Trophoblast cell (in vitro differentiated cells and primary cell): ENCODE measurements around the gene SETD3.

Experiments used
- DNase-seq, 2 donors: peaks; one replicate each; pipeline ENCODE4 v3.0.0-alpha.2; 2016
- H2AFZ ChIP-seq: 2 replicates; pipeline ENCODE4 v1.6.1; 2013; ENCODE audit warnings: low read length, moderate library complexity, mild to moderate bottlenecking; ENCODE audit not compliant: insufficient read depth, poor library complexity
- H2AK5ac ChIP-seq: 2 replicates; pipeline ENCODE4 v1.6.1; 2013; ENCODE audit warnings: mild to moderate bottlenecking, low read length
- H2BK120ac ChIP-seq: 2 replicates; pipeline ENCODE4 v1.6.1; 2013; ENCODE audit warnings: low read length, mild to moderate bottlenecking, moderate library complexity; ENCODE audit not compliant: insufficient read depth, poor library complexity
- H2BK12ac ChIP-seq: 2 replicates; pipeline ENCODE4 v1.6.1; 2013; ENCODE audit warnings: mild to moderate bottlenecking, low read length, moderate library complexity
- H2BK5ac ChIP-seq: 2 replicates; pipeline ENCODE4 v1.6.1; 2013; ENCODE audit warnings: low read length, low read depth, moderate library complexity, mild to moderate bottlenecking; ENCODE audit not compliant: poor library complexity
- H3K14ac ChIP-seq: 2 replicates; pipeline ENCODE4 v1.6.1; 2013; ENCODE audit warnings: mild to moderate bottlenecking, low read length
- H3K18ac ChIP-seq: 2 replicates; pipeline ENCODE4 v1.6.1; 2013; ENCODE audit warnings: mild to moderate bottlenecking, low read length
- H3K23ac ChIP-seq: 2 replicates; pipeline ENCODE4 v1.6.1; 2013; ENCODE audit warnings: low read length
- H3K27ac ChIP-seq: 2 replicates; pipeline ENCODE4 v1.5.1; 2013; ENCODE audit warnings: low read depth, mild to moderate bottlenecking, inconsistent platforms, low read length, moderate library complexity
- H3K27me3 ChIP-seq: 2 replicates; pipeline ENCODE4 v1.6.1; 2013; ENCODE audit warnings: inconsistent platforms, mild to moderate bottlenecking, low read length, moderate library complexity; ENCODE audit not compliant: insufficient read depth
- H3K36me3 ChIP-seq, 2 experiments: 1 replicate in 1 of 2; 2 replicates in 1 of 2; pipeline ENCODE4 v1.6.1; 2013; ENCODE audit warnings: low read length in 2 of 2, mild to moderate bottlenecking in 2 of 2, moderate library complexity in 1 of 2; ENCODE audit not compliant: insufficient read depth in 2 of 2, control insufficient read depth in 1 of 2
- H3K4ac ChIP-seq: 2 replicates; pipeline ENCODE4 v1.6.1; 2013; ENCODE audit warnings: low read depth, mild to moderate bottlenecking, low read length, moderate library complexity
- H3K4me1 ChIP-seq, 2 experiments: 1 replicate in 1 of 2; 2 replicates in 1 of 2; pipeline ENCODE4 v1.6.1; 2013; ENCODE audit warnings: low read length in 2 of 2, mild to moderate bottlenecking in 2 of 2, moderate library complexity in 1 of 2; ENCODE audit not compliant: insufficient read depth in 2 of 2, control insufficient read depth in 1 of 2
- H3K4me2 ChIP-seq: 2 replicates; pipeline ENCODE4 v1.6.1; 2013; ENCODE audit warnings: inconsistent platforms, mild to moderate bottlenecking, low read length, moderate library complexity
- H3K4me3 ChIP-seq: 2 replicates; pipeline ENCODE4 v1.5.1; 2013; ENCODE audit warnings: mild to moderate bottlenecking, low read depth, low read length, inconsistent platforms
- H3K79me1 ChIP-seq: one replicate; pipeline ENCODE4 v1.6.1; 2013; ENCODE audit warnings: low read length
- H3K79me2 ChIP-seq: 2 replicates; pipeline ENCODE4 v1.6.1; 2013; ENCODE audit warnings: low read length, mild to moderate bottlenecking; ENCODE audit not compliant: control insufficient read depth, insufficient read depth, poor library complexity
- H3K9ac ChIP-seq: 2 replicates; pipeline ENCODE4 v1.6.1; 2013; ENCODE audit warnings: mild to moderate bottlenecking, low read length
- H3K9me3 ChIP-seq: 2 replicates; pipeline ENCODE4 v1.6.1; 2013; ENCODE audit warnings: low read depth, mild to moderate bottlenecking, control low read depth, inconsistent platforms, low read length; ENCODE audit not compliant: insufficient read depth
- H4K12ac ChIP-seq: 2 replicates; pipeline ENCODE4 v1.6.1; 2013; ENCODE audit warnings: low read depth, mild to moderate bottlenecking, low read length, moderate library complexity
- H4K8ac ChIP-seq: 2 replicates; pipeline ENCODE4 v1.6.1; 2013; ENCODE audit warnings: low read depth, mild to moderate bottlenecking, low read length, moderate library complexity
- H4K91ac ChIP-seq: one replicate; pipeline ENCODE4 v1.6.1; 2013; ENCODE audit warnings: low read depth, mild to moderate bottlenecking, low read length, moderate library complexity
- WGBS: extraction: QIAGEN DNeasy Blood & Tissue Kit; methylation state at CpG from one replicate; pipeline ENCODE4 v1.1.7; 2013; ENCODE audit warnings: missing lambda C conversion rate; ENCODE audit not compliant: insufficient read length, insufficient coverage; ENCODE audit errors: extremely low coverage; 5-methylcytosine and 5-hydroxymethylcytosine counted together

The SETD3 gene

DNA sequence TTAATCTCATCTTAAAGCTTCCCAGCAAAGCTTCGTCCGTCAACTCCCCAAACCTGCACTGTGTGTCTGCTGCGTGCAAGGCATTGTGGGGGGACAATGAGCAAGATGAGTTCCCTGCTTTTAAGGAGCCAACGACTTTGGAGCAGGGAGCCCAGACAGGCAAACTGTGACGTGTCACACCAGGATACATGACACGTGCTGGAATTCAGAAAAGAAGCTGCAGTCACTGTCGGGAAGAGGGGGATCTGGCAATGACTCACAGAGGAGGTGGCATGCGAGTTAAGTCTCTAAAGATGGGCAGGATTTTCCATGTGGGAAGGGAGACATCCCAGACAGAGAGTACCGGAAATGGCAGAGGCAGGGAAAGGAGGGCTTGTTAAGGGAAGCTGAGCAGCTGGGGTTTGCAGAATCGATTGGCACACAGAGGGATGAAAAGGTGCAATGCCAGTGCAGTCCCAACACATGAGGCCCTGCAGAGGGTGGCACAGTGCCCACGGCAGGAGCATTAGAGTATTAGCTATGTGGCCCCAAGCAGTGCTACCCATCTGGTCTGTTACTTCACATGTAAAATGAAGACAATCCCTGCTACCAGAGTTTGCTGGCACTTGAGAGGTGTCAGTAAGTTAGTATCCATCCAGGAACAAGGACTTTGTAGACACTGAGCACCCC, 52.9 kb downstream of the SETD3 start:
- peak overlapping the region; percentile 75 for H4K8ac ChIP-seq
- no peak overlapping the region for H3K4ac ChIP-seq
- no peak overlapping the region for H3K9ac ChIP-seq
- H2BK5ac ChIP-seq: peak overlapping the region; percentile 67
- H3K18ac ChIP-seq: peak overlapping the region; percentile 45
- no peak overlapping the region for H2BK120ac ChIP-seq
- H3K36me3 ChIP-seq: peaks cover 11 to 20% of the 10 kb centered on the region in 2 experiments
- no CpG with 5 or more reads among the region's 11 CpGs for WGBS
- peaks cover 3% of the 10 kb centered on the region for H3K9me3 ChIP-seq
- H3K4me1 ChIP-seq: peaks cover 31 to 38% of the 10 kb centered on the region in 2 experiments
- H3K4me3 ChIP-seq: no peak overlapping the region
- peak overlapping the region; percentile 33 for H2BK12ac ChIP-seq
- no peaks in the 10 kb centered on the region for H3K27me3 ChIP-seq
- peak overlapping the region; percentile 20 for H3K4me2 ChIP-seq
- H3K79me1 ChIP-seq: peaks cover 29% of the 10 kb centered on the region
- H3K79me2 ChIP-seq: peaks cover 8% of the 10 kb centered on the region
- no peak overlapping the region for H2AFZ ChIP-seq
- H4K12ac ChIP-seq: no peak overlapping the region
- no peak overlapping the region for H3K23ac ChIP-seq
- peak overlapping the region; percentile 36 for H3K14ac ChIP-seq
- peak overlapping the region; percentile 15 for H2AK5ac ChIP-seq
- peak overlapping the region; percentile 76 for H4K91ac ChIP-seq
- H3K27ac ChIP-seq: peak overlapping the region; percentile 80
- DNase-seq: peak; percentile 59 to 63

DNA sequence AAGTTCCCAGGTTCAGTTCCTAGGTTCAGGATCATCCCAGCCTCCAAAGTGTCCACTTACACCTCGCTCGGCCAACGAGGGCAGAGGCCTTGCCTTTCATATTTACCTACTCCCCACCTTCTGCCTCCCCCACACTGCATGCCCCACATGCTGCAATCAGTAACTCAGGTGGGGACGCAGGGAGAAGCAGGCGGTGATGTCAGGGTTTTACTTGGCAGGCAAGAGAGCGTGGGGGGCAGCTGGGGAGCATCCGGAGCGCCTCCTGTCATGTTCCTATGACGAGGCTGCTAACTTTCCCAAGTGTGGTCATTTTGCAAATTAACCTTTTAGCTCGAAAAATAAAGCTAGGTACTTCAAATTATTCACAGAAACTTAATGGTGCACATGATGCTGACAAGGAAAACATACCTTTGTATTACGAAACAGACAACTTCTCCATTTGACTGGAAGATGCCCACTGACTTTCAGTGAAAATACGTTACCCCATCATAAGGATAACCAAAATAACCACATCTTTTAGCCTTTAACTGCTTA, 53.8 kb downstream of the SETD3 start:
- Histone ChIP-seq H2AK5ac (peak overlapping the region; percentile 20), H3K4me1 (peaks cover 36 to 42% of the 10 kb centered on the region in 2 experiments), H3K9ac (no peak overlapping the region), H3K79me1 (peaks cover 31% of the 10 kb centered on the region), H3K18ac (peak overlapping the region; percentile 6), H3K14ac (peak overlapping the region; percentile 5), H4K12ac (no peak overlapping the region), H4K8ac (peak overlapping the region; percentile 3), H3K4ac (peak overlapping the region; percentile 4), H2AFZ (no peak overlapping the region), H3K9me3 (peaks cover 3% of the 10 kb centered on the region), H3K79me2 (peaks cover 8% of the 10 kb centered on the region), H3K27me3 (no peaks in the 10 kb centered on the region), H2BK120ac (peak overlapping the region; percentile 9), H2BK12ac (peak overlapping the region; percentile 9), H3K36me3 (peaks cover 9 to 18% of the 10 kb centered on the region in 2 experiments), H3K4me2 (no peak overlapping the region), H3K4me3 (no peak overlapping the region), H2BK5ac (peak overlapping the region; percentile 32), H3K27ac (peak overlapping the region; percentile 2), H4K91ac (peak overlapping the region; percentile 52), H3K23ac (no peak overlapping the region)
- DNase-seq: peak in 1 of 2 donors; percentile 6
- no CpG with 5 or more reads among the region's 12 CpGs for WGBS

DNA sequence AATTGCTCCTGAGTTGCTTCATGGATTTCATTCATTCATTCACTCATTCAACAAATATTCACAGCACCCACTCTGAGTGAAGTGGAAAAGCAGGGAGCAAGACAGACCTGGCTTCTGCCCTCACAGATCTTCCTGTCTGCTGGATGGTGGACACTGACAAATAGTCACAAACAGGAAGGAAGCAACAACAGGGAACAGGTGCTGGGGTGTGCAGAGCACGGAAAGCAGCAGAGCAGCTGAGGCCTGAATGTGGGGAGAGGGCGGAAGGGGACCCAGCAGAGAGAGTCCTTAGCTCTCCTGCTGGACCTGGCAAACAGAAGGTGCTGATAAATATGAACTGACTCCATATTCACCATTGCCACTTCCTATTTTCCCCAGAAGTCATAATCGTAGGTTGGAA, 54.4 kb downstream of the SETD3 start:
- Histone ChIP-seq H2BK12ac (peak overlapping the region; percentile 55), H2AFZ (no peak overlapping the region), H4K91ac (peak overlapping the region; percentile 52), H4K8ac (peak overlapping the region; percentile 56), H3K27ac (peak overlapping the region; percentile 19), H2BK5ac (peak overlapping the region; percentile 22), H3K4me1 (peaks cover 36 to 42% of the 10 kb centered on the region in 2 experiments), H3K4me2 (no peak overlapping the region), H3K9ac (no peak overlapping the region), H3K14ac (peak overlapping the region; percentile 75), H4K12ac (no peak overlapping the region), H3K36me3 (peaks cover 9 to 18% of the 10 kb centered on the region in 2 experiments), H3K4ac (peak overlapping the region; percentile 32), H2BK120ac (peak overlapping the region; percentile 41), H2AK5ac (no peak overlapping the region), H3K79me2 (peaks cover 8% of the 10 kb centered on the region), H3K9me3 (peaks cover 3% of the 10 kb centered on the region), H3K4me3 (no peak overlapping the region), H3K27me3 (no peaks in the 10 kb centered on the region), H3K18ac (peak overlapping the region; percentile 60), H3K79me1 (peaks cover 31% of the 10 kb centered on the region), H3K23ac (no peak overlapping the region)
- DNase-seq: no peak
- WGBS: no CpG with 5 or more reads among the region's 3 CpGs

DNA sequence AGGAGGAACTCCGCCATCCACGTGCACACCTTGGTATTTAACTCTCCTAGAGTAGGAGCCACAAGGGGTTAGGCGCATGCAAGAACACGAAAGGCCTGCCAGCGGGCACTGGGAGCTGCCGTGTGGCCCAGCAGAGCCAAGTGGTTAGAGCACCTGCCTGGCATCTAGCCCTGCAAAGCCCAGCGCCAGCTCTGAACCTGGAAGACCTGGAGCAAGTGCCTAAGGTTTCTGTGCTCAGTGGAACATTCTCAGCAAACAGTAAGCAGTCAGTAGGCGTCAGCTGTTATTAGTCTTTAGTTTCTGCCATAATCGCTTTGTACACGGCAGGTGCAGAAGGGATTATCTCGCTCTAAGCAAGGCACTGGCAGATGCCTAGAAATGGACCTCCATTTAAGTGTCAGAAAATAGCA, 55.4 kb downstream of the SETD3 start:
- H2AK5ac ChIP-seq: no peak overlapping the region
- peak overlapping the region; percentile 13 for H3K14ac ChIP-seq
- H3K9me3 ChIP-seq: peaks cover 2% of the 10 kb centered on the region
- H3K4me2 ChIP-seq: no peak overlapping the region
- peaks cover 33% of the 10 kb centered on the region for H3K79me1 ChIP-seq
- peak overlapping the region; percentile 2 for H2BK120ac ChIP-seq
- H3K4ac ChIP-seq: peak overlapping the region; percentile 59
- no peak overlapping the region for H3K23ac ChIP-seq
- peak overlapping the region; percentile 98 for H3K27ac ChIP-seq
- H4K12ac ChIP-seq: no peak overlapping the region
- peaks cover 34 to 42% of the 10 kb centered on the region in 2 experiments for H3K4me1 ChIP-seq
- H3K18ac ChIP-seq: peak overlapping the region; percentile 6
- H3K36me3 ChIP-seq: peaks cover 7 to 14% of the 10 kb centered on the region in 2 experiments
- H2BK5ac ChIP-seq: peak overlapping the region; percentile 3
- H3K4me3 ChIP-seq: no peak overlapping the region
- no peak for DNase-seq
- H3K9ac ChIP-seq: no peak overlapping the region
- peaks cover 7% of the 10 kb centered on the region for H3K79me2 ChIP-seq
- H2AFZ ChIP-seq: no peak overlapping the region
- WGBS: no CpG with 5 or more reads among the region's 11 CpGs
- peak overlapping the region; percentile 96 for H4K91ac ChIP-seq
- no peak overlapping the region for H2BK12ac ChIP-seq
- H3K27me3 ChIP-seq: no peaks in the 10 kb centered on the region
- no peak overlapping the region for H4K8ac ChIP-seq
